AG09319 (cell line): ENCODE results near the gene TDP1.

Experiments
- DNase-seq: peaks from one replicate; pipeline ENCODE4 v3.0.0-alpha.2; 2010; ENCODE audit warnings: low read depth; ENCODE audit errors: extremely low read depth
- CTCF ChIP-seq: IDR thresholded peaks from 2 replicates; pipeline ENCODE4 v1.5.1; 2011; ENCODE audit warnings: low read depth, mild to moderate bottlenecking, inconsistent platforms, low read length, moderate library complexity

The TDP1 gene

DNA sequence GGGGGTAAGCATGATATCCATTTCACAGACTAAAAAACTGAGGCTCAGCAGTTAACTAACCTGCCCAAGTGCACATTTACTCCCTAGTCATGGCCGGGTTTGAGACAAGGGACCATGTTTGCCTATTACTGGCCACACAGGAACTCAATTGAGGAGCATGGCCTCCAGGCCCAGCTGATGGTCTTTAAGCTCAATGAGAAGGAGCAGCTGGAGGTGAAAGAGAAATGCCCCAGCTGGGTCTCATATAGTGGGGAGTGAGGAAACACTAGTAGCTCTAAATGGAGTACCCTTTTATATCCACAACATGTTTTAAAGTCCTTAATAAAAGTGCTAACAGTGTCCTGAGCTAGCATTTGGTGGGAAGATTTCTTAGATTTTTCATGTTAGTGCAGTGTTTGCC, 1.6 kb downstream of the TDP1 start:
- no peak for DNase-seq
- no peak for TF ChIP-seq CTCF

DNA sequence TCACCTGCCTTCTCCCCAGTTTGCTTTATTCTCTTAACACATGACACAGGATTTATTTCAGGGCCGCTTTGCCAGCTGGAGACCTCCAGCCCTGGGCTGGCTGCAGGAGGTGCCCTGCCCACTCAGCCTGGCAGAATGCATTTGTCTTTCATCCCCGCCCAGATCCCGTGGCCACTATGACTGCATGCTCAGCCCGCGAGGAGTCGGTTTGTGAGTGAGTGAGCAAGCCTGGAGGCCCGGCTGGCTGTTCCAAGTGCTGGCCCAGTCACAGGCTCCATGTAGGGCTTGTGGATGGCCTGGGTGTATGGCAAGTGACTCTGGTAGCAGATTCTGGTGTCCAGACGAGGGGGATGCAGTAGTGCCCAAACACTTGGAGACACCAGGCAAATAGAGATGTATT, 2.1 kb downstream of the TDP1 start:
- no peak for TF ChIP-seq CTCF
- DNase-seq, result no peak

DNA sequence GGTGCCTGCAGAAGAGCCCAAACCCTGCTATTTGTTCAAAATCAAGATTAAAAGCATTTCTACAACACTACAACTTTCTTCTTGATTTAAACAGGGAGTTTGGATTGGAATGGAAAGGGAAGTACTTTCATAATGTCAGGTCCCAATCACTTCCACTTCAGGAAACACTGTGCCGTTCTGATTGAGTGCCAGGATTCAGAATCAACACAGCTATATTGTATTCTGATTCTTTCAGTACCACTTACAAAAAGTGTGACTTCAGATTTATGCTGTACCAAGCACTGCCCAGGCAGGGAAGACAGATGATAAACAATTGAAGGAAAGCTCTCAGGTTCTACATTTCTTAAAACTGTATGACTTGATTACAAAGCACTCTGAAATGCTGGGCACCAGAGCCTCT, 3.2 kb downstream of the TDP1 start:
- TF ChIP-seq CTCF, result no peak
- DNase-seq, result no peak

- no peak for DNase-seq
- no peak for TF ChIP-seq CTCF
Observed at GRCh38 chr14:89959853-89960445, 4.2 kb downstream of the TDP1 start.

DNA sequence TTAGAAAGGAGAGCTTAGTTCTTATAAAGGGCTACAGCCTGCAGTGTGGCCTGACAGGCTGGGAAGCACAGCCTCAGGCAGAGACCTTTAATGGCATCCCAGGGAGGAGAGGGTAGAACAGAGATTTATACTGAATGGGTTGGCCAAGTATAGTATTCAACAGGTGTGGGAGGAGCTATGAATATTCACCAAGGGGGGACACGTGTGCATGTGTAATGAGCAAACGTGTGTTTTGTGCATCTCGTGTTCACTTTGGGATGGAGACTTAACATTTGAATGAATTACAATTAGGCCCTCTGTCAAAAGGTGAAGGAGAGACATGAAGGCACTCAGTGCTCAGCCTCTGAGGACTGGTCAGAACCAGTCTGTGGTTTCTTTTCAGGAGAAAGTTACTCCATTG, 5.2 kb downstream of the TDP1 start:
- DNase-seq, result no peak
- no peak for TF ChIP-seq CTCF

GRCh38 chr14:89963288-89963978, 7.7 kb downstream of the TDP1 start:
- DNase-seq, result no peak
- no peak for TF ChIP-seq CTCF

DNA sequence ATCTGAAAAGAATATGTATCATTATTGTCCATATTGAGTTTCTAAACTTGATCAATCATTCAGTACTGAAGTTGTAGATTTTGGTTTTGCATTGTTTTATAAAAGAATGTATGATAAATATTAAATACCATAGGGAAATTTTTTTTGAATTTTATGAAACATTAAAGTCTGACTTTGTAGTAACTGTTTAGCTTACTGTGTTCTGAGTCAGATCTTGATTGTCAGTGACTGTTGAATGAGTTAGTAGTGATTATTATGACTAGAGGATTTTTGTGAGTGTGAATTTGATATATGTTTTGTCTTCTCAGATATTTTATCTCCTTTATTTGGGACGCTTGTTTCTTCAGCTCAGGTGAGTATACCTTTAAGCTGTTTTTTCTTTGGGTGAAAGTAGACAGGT, 10.1 kb downstream of the TDP1 start:
- no peak for DNase-seq
- TF ChIP-seq CTCF, result no peak
